ENCODE data around the gene GRK1. TPM values are rescaled to one million over a fixed set of nuclear protein-coding genes. Genes with fewer than 3 reads are reported as not detected.

The GRK1 gene
- total and polyA plus RNA-seq, 2 of the 8 experiments (the other 6 are each of a cell fraction or from before 2014, with no cell fraction given): 0.12 TPM; not detected in 1

- TF ChIP-seq CHD7 (IDR thresholded peaks at IDR 0.05; ENCODE audit: insufficient replicate concordance, low read length) (no peak), CTCF (IDR thresholded peaks at IDR 0.05; ENCODE audit: control extremely low read depth in 1 of 3, insufficient read depth in 1 of 3, low read depth in 1 of 3, low read length in 3 of 3) (no peak), POU5F1 (IDR thresholded peaks at IDR 0.05; ENCODE audit: low read depth, low read length) (no peak), CEBPB (IDR thresholded peaks at IDR 0.05; ENCODE audit: low read depth, low read length) (no peak), CREB1 (IDR thresholded peaks at IDR 0.05) (no peak), KDM4A (IDR thresholded peaks at IDR 0.05; ENCODE audit: low read depth, low read length, severe bottlenecking) (no peak), SP4 (IDR thresholded peaks at IDR 0.05; ENCODE audit: low read length) (no peak), RBBP5 (IDR thresholded peaks at IDR 0.05; ENCODE audit: borderline replicate concordance, low read depth, low read length) (no peak), SP1 (IDR thresholded peaks at IDR 0.05; ENCODE audit: low read depth, low read length) (no peak), BCL11A (IDR thresholded peaks at IDR 0.05; ENCODE audit: low read depth in 2 of 2, low read length in 2 of 2) (no peak)
Observed at GRCh38 chr13:113668491-113668971, 1.5 kb downstream of the GRK1 start (continued).
